ENCODE results near the gene COL4A6.
"Not testable (repeated sequence)": the region's sequence is repeated elsewhere in the genome, so short reads cannot be mapped to it uniquely, and the experiment has no call there.

The COL4A6 gene

DNA sequence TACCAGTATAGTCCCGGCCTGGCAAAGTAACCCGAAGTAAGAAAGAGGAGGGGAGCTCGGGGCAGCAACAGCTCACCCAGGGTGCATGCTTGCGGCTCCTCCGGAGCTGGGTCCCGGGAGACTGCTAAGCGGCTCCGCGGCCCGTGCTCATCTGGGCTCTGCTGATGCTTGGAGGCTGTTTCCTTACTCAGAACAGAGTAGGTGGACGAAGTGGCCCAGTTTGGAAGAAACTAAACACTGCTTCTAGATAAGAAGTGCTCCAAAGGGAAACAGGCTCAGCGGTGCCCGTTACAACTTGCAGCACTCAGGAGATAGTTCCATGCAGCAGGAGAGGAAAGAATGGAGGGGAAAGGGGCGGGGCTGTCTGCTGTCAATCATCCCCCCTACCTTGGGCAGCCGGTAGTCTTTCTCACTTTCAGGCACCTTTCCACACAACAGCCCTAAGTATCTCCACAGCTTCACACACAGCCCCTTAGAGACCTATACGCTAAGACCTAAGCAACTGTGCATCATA, at the start of gene COL4A6:
TSS of gene COL4A6 (minus strand) at position 313 of the 514 bp plus-strand sequence. CDS start at position 87, 226 bp downstream.
- no peak for DNase-seq

DNA sequence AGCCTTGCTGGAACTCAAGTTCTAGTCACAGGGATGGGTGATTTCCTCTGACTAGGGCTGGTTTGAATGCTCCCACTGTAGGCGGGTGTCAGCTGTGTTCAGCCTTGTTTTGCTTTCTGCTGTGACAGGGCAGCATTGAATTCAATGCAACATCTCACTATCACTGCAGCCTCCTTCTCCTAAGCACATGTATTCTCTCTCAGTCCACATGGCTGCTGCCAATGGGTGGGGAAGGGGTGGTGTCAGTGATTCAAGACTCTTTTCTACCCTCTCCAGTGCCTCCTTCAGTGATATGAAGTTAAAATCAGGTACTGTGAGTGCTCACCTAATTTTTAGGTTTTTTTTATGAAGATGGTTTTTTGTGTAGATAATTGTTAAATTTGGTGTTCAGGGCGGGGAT, 47.7 kb upstream of the COL4A6 start:
- DNase-seq: no peak

DNA sequence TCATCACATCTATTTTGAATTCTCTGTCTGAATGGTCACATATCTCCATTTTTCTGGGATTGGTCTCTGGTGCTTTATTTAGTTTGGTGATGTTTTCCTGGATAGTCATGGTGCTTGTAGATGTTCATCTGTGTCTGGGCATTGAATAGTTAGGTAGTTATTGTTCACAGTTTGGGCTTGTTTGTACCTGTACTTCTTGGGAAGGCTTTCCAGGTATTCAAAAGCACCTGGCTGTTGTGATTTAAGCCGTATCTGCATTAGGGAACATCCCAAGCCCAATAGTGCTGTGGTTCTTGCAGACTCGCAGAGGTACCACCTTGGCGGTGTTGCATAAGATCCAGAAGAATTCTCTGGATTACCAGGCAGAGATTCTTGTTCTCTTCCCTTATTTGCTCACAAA, 46.0 kb upstream of the COL4A6 start:
- no peak for DNase-seq

DNA sequence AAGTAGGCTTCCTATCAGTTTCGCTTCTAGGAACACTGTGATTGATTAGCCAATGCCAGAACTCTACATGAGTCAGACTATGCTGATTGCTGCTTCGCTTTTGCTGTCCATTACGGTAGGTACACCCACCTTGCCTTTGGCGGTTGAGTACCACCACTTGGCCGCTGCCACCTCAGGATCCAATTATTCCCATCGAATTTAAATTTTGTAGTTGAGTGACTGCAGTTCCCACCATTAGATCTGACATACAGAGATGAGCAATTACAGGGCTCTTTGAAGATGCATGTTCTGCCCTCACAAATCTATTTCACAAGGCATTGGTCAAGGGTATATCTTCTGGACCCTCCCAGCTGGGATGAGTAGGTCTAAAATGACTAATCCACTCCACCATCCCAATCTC, 43.3 kb upstream of the COL4A6 start:
- not testable (repeated sequence) for DNase-seq

DNA sequence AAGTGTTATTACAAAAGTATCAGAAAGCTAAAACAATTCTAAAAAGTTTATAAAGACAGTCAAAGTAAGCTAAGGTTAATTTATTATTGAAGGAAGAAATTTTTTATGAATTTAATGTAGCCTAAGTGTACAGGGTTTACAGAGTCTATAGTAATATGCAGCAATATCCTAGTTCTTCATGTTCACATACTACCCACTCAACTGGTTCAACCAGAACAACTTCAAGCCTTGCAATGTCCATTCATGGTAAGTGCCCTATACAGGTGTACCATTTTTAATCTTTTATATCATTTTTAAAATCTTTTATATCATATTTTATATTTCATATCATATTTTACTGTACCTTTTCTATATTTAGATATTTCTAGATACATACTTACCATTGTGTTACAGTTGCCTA, 35.8 kb upstream of the COL4A6 start:
- no peak for DNase-seq

DNA sequence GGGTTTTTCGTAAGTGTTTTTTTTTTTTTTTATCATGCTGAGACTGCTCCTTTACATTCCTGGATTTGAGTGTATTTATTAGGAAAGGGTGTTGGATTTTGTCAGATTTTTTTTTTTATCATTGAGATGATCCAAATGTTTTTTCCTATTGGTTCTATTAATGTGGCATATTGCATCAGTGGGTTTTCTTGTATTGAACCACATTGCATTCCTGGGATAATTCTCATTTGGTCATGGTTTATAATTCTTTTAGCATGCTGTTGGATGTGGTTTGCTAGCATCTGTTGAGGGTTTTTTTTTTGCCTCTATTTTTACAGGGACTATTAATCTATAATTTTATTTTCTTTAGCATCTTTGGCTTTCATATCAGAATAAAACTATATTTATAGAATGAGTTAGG, 30.3 kb upstream of the COL4A6 start:
- no peak for DNase-seq

DNA sequence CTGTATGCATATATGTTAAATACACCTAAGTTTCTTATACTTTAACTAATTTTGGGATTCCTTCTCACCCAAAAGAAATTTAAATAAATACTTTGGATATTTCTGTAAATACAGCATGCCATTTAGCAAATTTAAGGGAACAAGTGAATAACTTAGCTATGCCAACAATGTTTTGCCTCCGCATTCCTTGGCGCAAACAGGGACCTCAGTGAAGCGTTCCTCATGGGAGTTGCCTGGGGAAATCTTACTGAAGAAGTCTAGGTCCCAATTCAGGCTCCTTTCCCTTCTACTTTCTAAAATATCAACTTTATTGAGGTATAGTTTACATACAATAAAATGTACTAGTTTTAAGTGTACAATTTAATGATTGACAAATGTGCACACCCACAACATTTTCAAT, 26.4 kb upstream of the COL4A6 start:
- no peak for DNase-seq

DNA sequence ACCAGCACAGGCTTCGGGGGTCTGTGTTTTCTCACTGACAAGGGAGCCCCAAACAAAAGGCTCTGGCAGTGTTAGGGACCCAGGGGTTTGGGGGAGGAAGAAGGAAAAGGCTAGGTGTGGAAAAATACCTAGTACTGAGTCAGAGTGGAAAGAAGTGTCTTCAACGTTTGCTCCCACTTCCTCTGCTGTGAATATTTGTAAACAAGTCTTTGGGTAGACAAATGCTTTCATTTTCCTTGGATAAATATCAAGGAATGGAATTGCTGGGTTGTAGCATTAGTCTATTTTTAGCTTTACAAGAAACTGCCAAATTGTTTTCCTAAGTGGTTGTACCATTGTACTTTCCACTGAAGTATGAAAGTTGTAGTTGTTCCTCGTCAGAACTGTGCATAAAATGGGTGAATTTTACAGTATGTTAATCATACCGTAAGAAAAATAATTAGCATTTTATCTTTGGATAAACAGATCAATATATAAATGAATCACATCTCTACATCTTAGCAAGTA, 18.8 kb upstream of the COL4A6 start:
- DNase-seq: no peak

DNA sequence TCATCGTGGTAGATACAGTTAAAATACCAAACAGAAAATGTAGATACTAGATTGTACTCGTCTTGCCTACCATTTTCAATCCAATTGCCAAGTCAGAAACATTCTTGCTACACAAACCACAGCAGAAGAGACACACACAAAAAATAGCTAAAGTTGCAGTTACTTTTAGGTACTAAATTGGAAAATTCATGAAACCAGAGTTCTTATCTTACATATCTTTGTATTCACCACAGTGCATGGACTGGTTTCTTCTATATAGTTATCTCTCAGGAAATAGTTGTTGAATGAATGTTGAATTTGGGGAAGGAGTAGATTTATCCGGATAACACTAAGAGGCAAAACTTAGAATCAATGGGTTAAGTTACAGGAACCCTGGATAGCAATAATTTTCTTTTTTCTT, 15.6 kb upstream of the COL4A6 start:
- no peak for DNase-seq

DNA sequence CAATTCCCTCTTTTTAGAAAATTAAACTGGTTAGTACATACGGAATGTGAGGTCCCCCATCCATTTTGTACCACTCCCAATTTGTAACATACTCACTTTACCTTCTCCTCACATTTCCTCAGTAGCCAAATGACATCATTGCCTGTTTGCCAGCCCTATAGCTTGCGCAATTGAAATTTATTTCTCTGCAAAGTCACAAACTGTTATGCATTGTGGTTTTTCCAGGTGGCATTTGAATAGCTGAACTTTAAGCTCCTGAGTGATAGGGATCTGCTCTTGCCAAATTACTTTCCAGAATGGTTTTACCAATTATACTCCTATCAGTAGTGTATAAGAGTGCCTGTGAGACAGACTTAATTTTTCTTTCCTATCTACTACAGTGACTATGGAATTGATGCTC, 9.1 kb upstream of the COL4A6 start:
- peak; percentile 32 for DNase-seq

DNA sequence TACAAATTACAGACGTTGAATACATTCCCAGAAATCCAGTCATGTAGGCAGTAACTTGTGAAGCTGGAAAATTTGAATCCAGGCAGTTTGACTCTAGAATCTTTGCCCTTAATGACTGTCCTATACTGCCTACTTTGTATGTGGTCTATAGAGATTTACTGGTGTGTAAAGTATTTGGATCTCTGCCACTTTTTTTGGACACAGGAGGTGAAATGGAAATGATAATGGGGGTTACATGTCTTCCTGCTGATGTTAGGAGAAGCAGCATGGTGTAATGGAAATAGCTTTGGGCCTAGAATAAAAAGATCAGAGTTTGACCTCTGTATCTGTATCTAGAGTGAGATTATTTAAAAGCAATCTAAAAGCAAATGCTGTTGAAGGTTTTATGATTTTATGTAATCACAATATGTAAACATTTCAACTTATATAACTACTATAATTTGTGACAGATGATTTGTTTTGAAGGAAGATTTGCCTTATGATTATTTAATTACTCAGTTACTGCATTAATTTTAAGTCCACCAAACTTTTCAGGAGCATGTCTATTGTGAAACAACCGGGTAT, 4.8 kb upstream of the COL4A6 start:
- no peak for DNase-seq

DNA sequence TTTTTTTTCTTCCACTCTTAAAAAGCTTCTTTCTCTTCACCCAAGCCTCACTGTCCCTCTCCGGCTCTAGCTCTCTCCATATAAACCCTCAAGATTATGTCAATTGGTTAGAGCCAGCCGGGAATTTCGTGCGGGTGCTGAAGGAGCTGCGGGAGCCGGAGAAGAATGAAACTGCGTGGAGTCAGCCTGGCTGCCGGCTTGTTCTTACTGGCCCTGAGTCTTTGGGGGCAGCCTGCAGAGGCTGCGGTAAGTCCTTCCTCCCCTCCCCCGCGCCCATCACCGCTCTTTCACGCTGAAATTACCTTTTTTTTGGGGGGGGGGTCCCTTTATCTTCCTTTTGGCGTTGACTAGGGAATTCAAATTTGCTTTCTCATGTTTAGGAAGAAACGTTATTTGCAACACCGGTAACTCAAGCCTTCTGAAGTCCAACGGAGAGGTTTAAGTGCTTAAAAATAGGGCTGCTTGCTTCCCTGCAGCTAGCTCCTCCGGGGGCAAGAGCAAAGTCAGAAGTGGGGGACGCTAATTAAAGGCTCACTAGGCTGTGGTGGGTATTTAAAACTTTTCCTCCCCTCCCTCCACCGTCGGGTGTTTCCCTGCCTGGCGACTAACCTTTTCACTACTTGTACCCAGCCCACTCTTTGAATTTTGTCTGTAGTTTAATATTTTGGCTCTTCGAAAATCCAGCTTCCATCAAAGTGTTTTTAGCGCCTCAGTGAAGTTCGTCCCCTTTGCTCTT, 1.9 kb upstream of the COL4A6 start:
- no peak for DNase-seq

DNA sequence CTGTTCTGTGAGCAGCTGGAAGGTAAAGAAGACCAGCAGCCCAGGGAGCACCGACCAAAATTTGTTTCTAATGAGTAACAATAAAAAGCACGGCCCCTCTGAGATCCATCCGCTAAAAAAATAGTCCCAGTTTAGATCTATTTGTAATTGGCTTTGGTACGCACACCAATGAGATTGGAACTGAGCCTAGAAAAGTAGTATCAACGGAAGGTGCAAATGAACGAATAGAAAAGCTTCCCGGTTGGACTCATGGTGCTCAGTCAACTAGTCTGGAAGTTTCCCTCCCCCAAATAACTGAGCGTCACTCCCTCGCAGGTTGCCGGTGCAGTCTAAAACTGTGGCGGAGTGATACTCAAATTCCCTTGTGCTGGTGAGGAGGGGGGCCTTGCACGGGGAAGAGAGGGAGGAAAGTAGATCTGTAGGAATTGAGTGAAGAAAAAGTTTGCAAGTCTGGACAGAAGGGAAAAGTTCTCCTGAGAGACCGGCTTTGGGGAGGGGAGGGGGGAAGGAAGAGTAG, 1.3 kb upstream of the COL4A6 start, which contains the start of gene COL4A5:
TSS of gene COL4A5 (plus strand) at position 413 of the 517 bp plus-strand sequence. CDS start 288 bp downstream, outside the sequence.
- DNase-seq: peak; percentile 11

DNA sequence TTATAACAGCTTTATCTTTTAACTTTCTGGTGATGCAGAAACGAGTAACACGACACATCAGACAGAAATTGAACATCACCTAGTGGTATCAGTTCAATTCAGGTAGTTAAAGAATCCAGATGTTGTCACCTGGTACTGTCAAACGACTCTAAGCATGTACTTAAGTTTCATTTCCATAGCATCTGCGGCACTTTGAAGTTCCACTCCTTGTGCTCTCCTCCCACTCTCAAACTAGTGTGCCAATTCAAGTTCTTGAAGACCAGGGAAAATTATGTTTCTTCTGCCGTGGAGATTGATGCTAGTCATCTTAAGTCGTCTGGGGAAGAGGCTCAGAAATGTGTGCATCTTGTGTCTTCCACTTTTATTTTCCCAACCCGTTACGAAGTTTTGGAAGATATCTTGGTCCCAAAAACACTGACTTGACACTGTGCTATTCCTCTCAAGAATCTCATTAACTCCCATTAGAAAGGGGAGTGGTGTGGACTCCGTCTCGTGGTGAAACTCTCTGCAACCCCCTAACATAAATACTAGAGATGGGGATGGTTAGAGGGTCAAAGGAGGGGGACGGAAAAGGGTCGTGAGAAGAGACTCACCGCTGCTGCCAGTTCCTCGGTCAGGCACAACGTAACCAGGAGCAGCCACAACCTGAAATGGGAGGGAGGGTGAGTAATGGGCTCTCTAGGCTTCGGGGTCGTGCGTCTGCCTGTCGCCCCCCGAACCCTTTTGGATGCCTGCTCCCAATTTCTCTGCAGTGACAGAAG, 693 bp downstream of the COL4A6 start:
- no peak for DNase-seq

DNA sequence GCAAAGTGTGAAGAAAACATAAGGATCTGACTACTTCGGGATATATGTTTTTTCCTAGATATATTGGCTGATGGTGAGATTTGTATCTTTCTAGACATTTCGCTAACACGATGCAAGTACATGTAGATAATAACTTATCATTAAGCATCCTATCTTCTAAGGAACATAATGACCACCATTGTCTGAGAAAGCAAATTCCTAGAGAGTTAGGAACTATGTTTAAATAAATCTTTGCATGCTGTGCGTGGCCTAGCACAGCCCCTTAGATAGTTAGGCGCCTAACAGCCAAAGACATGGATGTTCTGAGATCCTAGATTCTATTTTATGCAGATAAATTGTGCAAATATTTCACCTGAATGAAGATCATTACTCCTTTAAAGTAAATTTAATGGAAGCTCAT, 3.0 kb downstream of the COL4A6 start:
- DNase-seq: no peak

DNA sequence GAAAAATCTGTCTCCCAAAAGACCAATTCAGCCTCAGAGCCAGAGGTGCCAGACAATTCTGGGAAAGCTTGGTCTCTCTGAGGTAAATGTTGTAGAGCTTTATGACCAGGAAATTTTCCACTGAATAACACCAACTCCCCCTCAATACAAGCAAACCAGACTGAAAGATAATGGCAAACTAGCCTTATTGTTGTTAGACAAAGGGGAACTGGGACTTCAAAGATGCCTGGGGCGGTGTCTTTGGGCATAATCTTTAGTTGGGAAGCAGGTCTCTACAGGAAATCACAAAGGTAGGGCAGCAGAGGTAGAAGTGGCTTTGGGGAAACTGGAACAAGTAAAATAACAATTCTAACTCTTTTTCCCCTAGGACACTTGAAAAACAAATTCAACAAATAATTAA, 12.0 kb downstream of the COL4A6 start:
- DNase-seq: no peak

DNA sequence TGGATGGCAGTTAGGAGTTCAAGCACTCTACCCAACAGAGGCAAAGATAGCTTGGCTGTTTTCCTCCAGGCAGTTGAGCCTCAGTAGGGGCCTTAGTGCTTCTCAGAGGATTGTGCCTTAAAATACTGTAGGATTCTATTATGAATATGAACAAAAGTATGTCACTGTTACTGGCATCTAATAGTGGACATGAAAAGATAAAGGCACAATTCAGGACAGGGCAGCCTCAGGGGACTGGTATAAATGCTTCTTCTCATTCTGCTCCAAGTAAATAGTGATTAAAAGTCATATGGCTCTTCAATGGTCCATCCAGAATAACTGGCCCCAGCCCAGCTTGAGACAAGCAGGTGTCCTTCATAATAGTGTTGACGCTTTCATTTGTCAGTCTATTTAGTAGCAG, 17.7 kb downstream of the COL4A6 start:
- no peak for DNase-seq

DNA sequence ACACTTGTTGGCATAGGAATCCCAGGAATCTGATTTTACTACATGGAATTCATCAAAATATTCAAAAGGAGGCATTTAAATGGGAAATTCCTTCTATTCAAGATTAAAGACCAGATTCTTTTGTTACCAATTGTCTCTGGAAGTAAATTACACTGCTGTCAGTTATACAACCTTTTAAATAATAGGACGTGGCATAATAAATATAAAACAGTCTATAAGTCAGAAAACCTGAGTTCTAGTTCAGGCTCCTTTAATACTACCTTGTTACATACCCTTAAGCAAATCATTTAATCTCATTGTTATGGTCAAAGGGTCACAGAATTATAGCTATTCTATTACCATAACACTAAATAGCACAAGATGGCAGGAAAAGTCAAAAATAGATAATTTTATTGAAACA, 18.8 kb downstream of the COL4A6 start:
- DNase-seq: no peak

DNA sequence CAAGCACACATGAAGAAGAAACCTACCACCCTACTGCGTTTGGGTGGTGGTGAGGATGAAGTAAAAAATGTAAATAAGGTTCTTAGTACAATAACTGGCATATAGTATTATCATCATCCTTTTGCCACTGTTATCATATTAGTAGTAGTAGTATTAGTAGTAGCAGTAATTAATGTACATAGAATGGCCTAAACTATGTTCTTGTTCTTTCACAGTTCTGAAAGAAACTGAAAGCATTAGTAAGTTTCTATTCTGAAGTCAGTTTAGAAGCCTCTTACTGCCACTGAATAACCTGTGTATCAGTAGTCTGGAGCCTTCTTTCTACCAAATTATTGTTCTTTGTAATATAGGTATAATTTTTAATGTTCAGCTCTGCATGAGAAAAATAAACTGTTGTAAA, 21.0 kb downstream of the COL4A6 start:
- no peak for DNase-seq

DNA sequence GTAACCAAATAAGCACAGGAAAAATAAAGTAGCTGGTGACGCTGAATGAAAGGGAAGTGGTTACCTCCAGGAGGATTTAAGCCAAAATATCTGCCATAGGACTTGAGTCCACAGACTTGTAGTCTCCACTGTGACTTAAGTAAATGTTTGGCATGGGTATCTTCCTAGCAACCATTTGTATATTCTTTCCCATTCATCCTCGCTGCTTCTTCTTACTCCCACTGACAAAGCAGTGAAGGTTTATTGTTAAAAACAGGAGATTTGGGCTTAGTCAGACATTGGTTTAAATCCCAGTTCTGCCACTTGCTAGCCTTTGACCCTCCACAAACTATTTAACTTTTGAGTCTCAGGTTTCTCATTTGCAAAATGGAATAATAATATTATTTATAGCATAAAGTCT, 22.3 kb downstream of the COL4A6 start:
- DNase-seq: no peak

DNA sequence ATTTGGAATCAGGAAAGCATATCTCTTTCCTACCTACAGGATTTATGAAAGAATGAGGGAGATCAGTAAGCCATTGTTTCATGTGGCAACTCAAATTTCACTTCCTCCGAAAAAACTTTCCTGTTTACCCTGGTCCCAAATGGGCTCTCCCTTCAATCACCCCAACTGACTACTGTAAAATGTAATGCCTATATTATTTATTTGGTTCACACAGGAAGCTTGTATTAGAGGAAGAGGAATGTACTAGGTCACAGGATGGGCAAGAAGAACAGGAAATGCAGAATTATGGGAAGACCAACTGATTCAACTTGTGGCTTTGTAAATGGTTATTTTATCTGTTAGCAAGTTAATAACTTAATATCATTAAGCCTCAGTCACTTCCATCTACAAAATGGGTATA, 23.1 kb downstream of the COL4A6 start:
- DNase-seq: no peak

DNA sequence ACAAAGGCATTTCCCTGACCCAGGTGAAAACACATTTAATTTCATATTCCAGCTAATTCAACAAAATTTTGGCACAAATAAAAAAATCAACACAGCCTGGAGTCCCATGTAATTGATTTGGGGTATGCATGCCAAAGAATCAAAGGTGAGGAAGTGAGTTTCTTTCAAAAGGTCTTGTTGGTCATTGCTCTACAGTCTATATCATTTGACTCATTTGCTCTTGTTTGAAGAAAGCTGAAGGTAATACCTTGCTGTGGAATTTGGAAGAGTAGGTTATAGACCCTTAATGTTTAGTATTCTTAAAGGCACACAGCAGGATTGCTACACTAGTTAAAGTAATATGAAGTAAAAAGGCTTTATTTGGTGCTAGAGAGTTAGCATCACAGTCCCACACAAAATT, 25.4 kb downstream of the COL4A6 start:
- DNase-seq: no peak

DNA sequence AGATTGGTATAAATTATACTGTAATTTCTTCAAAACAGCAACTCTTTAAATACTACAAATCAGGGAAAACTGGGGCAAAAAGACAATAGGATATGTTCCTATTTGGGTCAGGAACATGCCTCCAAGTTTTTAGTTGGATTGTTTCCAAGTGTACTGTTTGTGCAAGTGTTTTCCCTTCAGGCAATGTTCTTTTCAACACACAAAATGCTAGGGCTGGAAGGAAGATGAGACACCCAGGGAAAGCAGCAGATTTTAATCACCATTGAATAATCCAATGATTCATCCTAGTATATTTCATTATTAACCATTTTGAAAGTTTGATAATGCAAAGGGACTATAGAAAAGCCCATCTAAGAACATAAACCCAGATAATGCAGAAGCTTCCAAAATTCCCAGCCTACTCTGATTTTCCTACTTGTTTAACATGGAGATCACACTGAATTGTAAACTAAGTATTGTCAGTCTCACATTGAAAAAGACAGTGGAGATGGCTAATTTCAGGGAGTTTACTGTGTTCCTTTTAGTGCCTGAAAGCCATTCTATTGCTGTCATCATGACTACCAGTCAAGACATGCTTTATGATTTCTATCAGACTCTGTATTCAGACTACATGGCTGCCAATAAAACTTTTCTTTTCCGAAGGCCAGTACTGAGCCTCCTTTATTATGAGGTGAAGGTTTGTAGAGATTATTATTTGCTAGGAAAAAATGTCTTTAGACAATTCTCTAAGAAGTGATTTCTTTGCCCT, 38.6 kb downstream of the COL4A6 start:
- no peak for DNase-seq

All from hematopoietic multipotent progenitor cell treated with erythropoietin and hydrocortisone succinate and interleukin-3 and kit ligand, for 4 days (in vitro differentiated cells).